Measurements from ENCODE around the gene NUP62CL.
"Not testable (repeated sequence)": the region's sequence is repeated elsewhere in the genome, so short reads cannot be mapped to it uniquely, and the experiment has no call there.

Gene NUP62CL

GRCh38 chrX:107205770-107206696 lies at the start of gene NUP62CL, which contains the start of gene DNAAF6:
Gene NUP62CL, minus strand, starts transcription at chrX:107206433. Its CDS starts 31,287 bp downstream, at chrX:107175146.
Gene DNAAF6, plus strand, starts transcription at chrX:107206611. Its CDS starts 6,265 bp downstream, at chrX:107212876.
- DNase-seq, result peak; percentile 59 to 62

DNA sequence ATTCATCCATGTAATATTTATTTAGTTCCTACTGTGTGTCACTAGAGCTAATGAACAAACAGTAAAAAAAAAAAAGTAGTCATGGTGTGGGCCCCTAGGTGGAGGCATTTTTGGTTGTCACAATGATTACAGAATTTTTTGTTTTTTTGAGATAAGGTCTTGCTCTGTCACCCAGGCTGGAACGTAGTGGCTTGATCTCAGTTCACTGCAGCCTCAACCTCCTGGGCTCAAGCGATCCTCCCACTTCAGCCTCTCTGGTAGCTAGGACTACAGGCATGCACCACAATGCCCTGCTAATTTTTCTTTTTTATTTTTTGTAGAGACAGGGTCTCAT lies 22.2 kb upstream of the NUP62CL start:
- DNase-seq, result no peak

DNA sequence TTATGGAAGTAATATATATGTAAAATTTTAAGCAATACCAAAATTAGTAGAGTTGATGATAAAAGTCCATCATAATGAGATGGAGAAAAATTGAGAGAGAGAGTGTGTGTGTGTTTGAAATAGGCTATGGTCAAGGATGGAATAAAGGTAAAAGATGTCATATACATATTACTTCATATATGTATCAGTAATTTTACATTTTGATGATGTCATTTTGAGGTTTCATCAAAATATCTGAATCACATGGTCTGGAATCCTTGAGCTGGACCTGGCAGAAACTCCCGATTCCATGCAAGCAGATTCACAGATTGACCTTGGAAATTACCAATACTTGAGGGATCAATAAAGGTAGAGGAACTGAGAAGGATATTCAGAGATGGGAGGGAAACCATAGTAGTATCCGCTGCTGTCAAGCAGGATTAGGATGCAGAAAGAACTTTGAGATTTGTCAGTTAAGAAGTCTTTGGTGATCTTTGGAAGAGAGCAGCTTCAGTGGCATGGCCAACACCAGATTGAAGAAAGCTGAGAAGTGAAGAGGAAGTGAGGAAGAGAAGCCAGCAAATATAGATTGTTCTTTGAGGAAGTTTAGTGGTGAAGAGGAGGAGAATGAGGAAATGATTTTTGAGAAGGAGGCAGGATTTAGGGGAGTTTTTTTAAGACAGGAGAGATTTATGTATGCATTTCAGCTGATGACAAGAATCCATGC lies 21.7 kb upstream of the NUP62CL start:
- no peak for DNase-seq

DNA sequence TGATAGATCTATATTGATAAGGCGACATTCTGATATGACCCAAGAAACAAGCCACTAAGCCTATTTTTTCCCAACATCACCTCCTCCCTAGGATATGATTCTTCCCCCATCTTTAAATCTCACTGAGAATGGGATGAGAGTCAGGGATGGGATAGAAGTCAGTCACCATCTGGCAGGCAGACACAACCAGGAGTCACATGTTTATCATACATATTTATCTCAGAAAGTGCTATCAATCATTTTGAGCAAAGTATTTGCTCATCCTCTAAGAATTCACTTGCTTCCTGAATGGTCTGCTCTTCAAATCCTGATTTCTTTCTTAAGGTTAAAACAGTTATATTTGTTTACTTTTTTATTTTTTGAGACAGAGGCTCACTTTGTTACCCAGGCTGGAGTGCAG lies 20.5 kb upstream of the NUP62CL start:
- no peak for DNase-seq

GRCh38 chrX:107213477-107213876 lies 7.2 kb upstream of the NUP62CL start:
- DNase-seq, result no peak

- DNase-seq, result no peak
These were observed 1.7 kb upstream of the NUP62CL start for GRCh38 chrX:107207943-107208342.

GRCh38 chrX:107207089-107207488 lies 856 bp upstream of the NUP62CL start:
- DNase-seq, result no peak

DNA sequence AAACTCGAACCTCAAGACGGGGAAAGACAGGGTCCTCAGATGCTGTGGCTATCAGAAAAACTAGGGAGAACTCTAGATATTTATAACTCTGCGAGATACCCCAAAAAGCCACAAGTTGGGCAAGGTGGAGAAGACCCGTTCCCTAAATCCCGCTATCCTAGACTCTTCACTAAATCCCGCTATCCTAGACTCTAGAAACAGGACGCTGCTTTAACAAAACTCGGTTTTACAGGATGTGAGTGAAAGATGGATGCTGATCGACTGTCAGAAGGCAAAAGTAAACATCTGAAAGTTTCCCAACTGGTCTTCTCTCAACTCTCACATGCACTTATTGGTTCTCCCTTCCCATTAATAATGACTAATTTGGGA lies 448 bp upstream of the NUP62CL start:
- no peak for DNase-seq

DNA sequence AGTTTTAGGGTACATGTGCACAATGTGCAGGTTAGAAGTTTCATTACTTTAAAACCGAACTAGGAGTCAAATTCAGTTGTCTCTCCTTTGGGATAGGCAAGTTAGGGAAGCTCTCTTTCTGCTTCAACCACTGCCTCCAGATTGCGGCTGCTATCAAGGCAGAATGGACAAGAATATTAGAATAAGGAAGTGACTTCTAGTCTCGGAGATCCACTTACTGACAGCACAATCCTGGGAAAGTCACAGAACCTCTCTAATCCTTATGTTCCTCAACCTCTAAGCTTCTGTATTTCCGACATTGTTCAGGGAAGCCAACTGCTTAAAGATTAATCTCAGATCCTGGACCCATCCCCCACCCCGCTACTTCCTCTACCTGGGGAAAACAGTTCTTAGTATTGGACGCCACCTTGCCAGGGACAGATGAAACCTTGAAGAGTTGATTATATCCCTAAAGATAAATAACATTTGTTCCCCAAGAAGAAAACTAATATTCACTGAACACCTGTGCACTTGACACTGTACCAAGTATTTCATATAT lies 2.1 kb downstream of the NUP62CL start:
- DNase-seq, result no peak

GRCh38 chrX:107199491-107199890 lies 6.7 kb downstream of the NUP62CL start:
- no peak for DNase-seq

DNA sequence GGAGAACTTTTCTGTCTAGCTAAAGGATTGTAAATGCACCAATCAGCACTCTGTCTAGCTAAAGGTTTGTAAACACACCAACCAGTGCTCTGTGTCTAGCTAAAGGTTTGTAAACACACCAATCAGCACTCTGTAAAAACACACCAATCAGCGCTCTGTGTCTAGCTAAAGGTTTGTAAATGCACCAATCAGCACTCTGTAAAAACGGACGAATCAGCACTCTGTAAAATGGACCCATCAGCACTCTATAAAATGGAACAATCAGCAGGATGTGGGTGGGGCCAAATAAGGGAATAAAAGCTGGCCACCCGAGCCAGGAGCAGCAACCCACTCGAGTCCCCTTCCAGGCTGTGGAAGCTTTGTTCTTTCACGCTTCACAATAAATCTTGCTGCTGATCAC lies 8.2 kb downstream of the NUP62CL start:
- DNase-seq, result not testable (repeated sequence)

- DNase-seq, result no peak
These were observed 8.9 kb downstream of the NUP62CL start for GRCh38 chrX:107197319-107197718.

DNA sequence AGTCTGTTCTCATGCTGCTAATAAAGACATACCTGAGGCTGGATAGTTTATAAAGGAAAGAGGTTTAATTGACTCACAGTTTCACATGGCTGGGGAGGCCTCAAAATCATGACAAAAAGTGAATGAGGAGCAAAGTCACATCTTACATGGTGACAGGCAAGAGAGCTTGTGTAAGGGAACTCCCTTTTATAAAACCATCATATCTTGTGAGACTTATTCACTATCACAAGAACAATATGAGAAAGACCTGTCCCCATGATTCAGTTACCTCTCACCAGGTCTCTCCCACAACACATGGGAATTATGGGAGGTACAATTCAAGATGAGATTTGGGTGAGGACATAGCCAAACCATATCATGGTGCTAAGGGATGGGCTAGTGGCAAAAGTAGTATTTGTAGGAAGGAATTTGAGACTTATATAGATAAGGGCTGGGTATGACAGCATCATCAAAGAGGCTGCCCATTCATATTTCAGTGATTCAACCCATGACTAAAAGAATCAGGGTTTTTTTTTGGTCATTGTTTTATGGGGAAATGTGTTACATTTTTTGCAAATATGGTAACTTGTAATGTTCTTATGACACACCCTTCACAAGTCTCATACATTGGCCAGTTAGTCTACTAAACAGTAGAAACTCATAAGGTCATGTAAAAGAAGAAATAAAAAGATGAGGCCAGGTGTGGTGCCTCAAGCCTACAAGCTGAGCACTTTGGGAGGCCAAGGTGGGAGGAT lies 34.7 kb downstream of the NUP62CL start:
- no peak for DNase-seq

- no peak for DNase-seq
These were observed 37.5 kb downstream of the NUP62CL start for GRCh38 chrX:107168712-107169111.

DNA sequence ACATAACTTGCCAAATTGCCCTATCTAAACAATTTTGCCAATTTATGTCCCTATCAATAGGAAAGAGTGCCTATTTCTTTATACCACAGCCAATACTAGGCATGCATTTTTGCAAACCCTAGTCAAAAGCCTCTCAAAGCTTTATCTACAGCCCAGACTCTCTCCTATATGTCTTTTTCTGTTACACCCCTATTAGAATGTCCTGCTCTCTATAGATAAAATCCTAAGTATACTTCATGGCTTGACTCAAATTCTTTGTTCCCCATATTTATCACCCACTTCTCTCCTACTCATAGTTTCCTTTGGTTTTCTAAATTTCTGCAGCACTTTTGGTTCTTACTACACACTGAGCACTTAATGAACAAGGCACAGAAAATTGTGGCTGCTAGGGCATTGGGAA lies 38.0 kb downstream of the NUP62CL start:
- DNase-seq, result no peak

DNA sequence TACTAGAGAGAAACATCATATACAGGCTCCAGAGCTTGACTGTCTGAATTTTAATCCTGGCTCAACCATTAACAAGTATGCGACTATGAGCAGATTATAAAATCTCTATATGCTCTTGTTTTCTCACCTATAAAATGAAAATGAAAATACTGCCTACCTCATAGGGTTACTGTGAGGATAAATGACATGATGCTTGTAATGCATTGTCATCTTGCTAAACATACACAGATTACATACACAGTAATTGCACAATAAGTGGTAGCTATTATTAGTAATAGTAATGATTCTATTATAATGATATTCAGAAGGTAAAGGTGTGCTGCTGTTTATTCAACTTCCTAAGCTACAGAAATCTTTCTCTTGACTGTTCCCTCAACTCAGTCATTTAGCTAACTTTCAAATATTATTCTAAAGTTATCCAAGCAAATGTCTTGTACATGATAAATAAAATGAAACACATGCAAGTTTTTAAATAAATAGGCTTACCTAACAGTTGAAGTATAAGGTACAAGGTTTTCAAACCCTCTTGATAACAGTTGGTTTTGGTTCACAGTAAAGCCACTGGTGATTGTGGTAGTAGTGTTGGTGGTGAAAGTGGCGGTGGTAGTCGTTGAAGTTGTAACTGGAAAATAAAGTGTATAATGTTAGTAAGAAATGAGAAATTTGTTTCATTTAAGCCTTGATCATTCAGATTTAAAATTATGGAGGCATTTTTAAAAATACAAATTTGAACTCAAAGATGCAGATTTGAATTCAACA lies 38.9 kb downstream of the NUP62CL start:
- DNase-seq, result no peak

- not testable (repeated sequence) for DNase-seq
These were observed 48.6 kb downstream of the NUP62CL start for GRCh38 chrX:107157618-107158017.

GRCh38 chrX:107155621-107156430 lies 50.4 kb downstream of the NUP62CL start:
- DNase-seq, result not testable (repeated sequence)

DNA sequence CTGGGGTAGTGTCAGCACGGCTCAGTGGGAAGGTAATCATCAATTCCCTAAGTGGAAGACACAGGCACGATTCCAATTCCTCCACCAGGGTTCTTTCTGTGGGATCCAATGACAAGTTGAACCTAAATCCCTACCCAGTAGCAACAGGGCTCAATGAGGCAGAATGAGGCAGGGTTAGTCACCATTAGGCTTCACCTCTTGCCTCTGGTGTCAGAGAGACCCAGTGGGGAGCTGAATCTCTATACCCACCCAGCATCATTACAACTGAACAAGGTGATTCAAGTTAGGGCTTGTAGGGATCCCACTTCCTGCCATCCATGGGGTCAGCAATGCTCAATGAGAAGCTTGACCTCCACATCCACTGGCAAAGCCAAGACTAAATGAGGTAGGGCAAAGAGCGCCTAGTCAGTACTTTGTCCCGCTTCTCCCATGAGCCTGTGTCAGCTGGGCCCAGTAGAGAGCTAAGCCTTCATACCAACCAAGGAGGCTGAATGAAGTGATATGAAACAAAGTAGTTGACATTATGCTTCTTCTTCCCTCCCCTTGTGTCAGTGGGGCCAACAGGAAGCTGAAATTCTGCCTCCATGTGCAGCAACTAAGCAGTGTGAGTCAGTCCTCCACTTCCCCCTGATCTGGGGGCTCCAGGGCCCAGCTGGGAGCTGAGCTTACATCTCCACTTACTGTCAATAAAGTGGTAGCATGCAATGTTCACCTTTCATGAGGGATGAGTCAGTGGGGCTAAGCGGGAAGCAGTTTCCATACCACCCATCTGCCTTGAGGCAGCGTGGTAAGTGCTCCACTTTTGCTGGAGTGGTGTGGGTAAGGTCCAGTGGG lies 51.2 kb downstream of the NUP62CL start:
- peak; percentile 1 to 9 for DNase-seq

- no peak for DNase-seq
These were observed 53.2 kb downstream of the NUP62CL start for GRCh38 chrX:107153005-107153404.

- no peak for DNase-seq
These were observed 59.6 kb downstream of the NUP62CL start for GRCh38 chrX:107146670-107147069.

Data from activated CD4-positive, alpha-beta T cell treated with anti-CD3 and anti-CD28 coated beads for 4 hours (primary cell).